T-cell (primary cell): ENCODE results near the gene SNX13. TPM values are rescaled to one million over a fixed set of nuclear protein-coding genes. Genes with fewer than 3 reads are reported as not detected.
"Not testable (repeated sequence)": the region's sequence is repeated elsewhere in the genome, so short reads cannot be mapped to it uniquely, and the experiment has no call there.

ENCODE experiments used
- ATAC-seq, 4 experiments: fragments of 200-7000 bp in 3 of 4; fragments of 150-1000 bp in 1 of 4; cut with Tn5 transposase; replicated peaks in 1 of 4; 1 replicate in 3 of 4; 2 replicates in 1 of 4; pipeline ENCODE4 v1.10.0; 2021; ENCODE audit warnings: moderate library complexity in 3 of 4, mild to moderate bottlenecking in 2 of 4, moderate number of reproducible peaks in 1 of 4
- CTCF ChIA-PET, 2 donors: fragments of 300-600 bp; sonication (Branson Sonifier 250); formaldehyde crosslinking; loops; one replicate each; lab custom pipeline; 2022; ENCODE audit warnings: antibody characterized with exemption in 2 of 2; lab: Charles Lee
- POLR2A ChIA-PET, 2 donors: fragments of 300-600 bp; sonication (Branson Sonifier 250); formaldehyde crosslinking; loops; one replicate each; lab custom pipeline; 2022; ENCODE audit warnings: antibody characterized with exemption in 2 of 2; lab: Charles Lee
- DNase-seq, 35 experiments: peaks; one replicate each; pipeline versions ENCODE4 v3.0.0 to v3.0.0-alpha.2; 2013 to 2023
- H3K27ac ChIP-seq: one replicate; pipeline ENCODE4 v1.5.1; 2013; ENCODE audit warnings: low read length
- H3K27me3 ChIP-seq, 2 experiments: replicated peaks in 1 of 2; 1 replicate in 1 of 2; 2 replicates in 1 of 2; pipeline versions ENCODE4 v1.6.1 to v1.7.0; 2013; ENCODE audit warnings: low read length in 1 of 2, mixed read lengths in 1 of 2; ENCODE audit not compliant: control insufficient read depth in 2 of 2, insufficient read depth in 2 of 2; ENCODE audit errors: extremely low read depth in 1 of 2
- H3K36me3 ChIP-seq, 2 donors: 1 replicate in 1 of 2; 2 replicates in 1 of 2; pipeline versions ENCODE4 v1.6.1 to v1.7.0; 2013; ENCODE audit warnings: low read length in 1 of 2; ENCODE audit not compliant: control insufficient read depth in 2 of 2, insufficient read depth in 1 of 2; ENCODE audit errors: extremely low read depth in 1 of 2
- H3K4me1 ChIP-seq, 2 experiments: 1 replicate in 1 of 2; 2 replicates in 1 of 2; pipeline versions ENCODE4 v1.6.1 to v1.7.0; 2013; ENCODE audit warnings: low read length in 2 of 2, mixed read lengths in 1 of 2; ENCODE audit not compliant: insufficient read depth in 2 of 2, control insufficient read depth in 1 of 2; ENCODE audit errors: extremely low read depth in 1 of 2
- H3K4me3 ChIP-seq, 2 donors: 1 replicate in 1 of 2; 2 replicates in 1 of 2; pipeline versions ENCODE4 v1.5.1 to v1.7.0; 2013; ENCODE audit warnings: mild to moderate bottlenecking in 2 of 2, low read length in 1 of 2, moderate library complexity in 1 of 2; ENCODE audit not compliant: control insufficient read depth in 1 of 2; ENCODE audit errors: extremely low read depth in 1 of 2
- H3K9me3 ChIP-seq: 2 replicates; pipeline ENCODE4 v1.7.0; 2013
- H3K27ac Mint-ChIP-seq, 2 donors: one replicate each; pipeline ENCODE4 v1.8.0; 2020 to 2021; ENCODE audit warnings: mild to moderate bottlenecking in 2 of 2, mixed read lengths in 2 of 2
- H3K27me3 Mint-ChIP-seq, 2 donors: one replicate each; pipeline ENCODE4 v1.8.0; 2021 to 2022; ENCODE audit warnings: mixed read lengths in 2 of 2
- H3K36me3 Mint-ChIP-seq: one replicate; pipeline ENCODE4 v1.8.0; 2021; ENCODE audit warnings: mixed read lengths
- H3K4me1 Mint-ChIP-seq, 3 donors: one replicate each; pipeline ENCODE4 v1.8.0; 2020 to 2022; ENCODE audit warnings: mixed read lengths in 3 of 3, mild to moderate bottlenecking in 1 of 3
- H3K4me3 Mint-ChIP-seq, 3 donors: one replicate each; pipeline ENCODE4 v1.8.0; 2020 to 2022; ENCODE audit warnings: mild to moderate bottlenecking in 3 of 3, mixed read lengths in 3 of 3, moderate library complexity in 3 of 3
- H3K9me3 Mint-ChIP-seq, 3 donors: one replicate each; pipeline ENCODE4 v1.8.0; 2020 to 2022; ENCODE audit warnings: mixed read lengths in 3 of 3
- WGBS: methylation state at CpG from one replicate; pipeline ENCODE4 v1.1.5; 2013; ENCODE audit warnings: missing lambda C conversion rate; ENCODE audit not compliant: insufficient coverage; 5-methylcytosine and 5-hydroxymethylcytosine counted together
- total RNA-seq, 35 experiments: library from RNA in 6 of 35; stranded (reverse) in 6 of 35; fragments of 120-200 nt in 1 of 35; gene quantifications; one replicate each; pipeline versions ENCODE4 v1.2.1 to v1.2.4 and lab custom pipeline; 2013 to 2026

SNX13 gene
- total RNA-seq, 5 donors from 2014 or later (not counting 1 experiment from before 2014, with no cell fraction given): 29.4 to 34.1 (median 33.1) TPM

- H3K4me1 ChIP-seq: peaks cover 0 to 4% of the 10 kb centered on the region in 2 experiments
- Mint-ChIP-seq H3K27ac (no peak overlapping the region), H3K4me3 (no peak overlapping the region), H3K9me3 (peaks cover 0 to 14% (median 7%) of the 10 kb centered on the region in 3 donors), H3K27me3 (no peaks in the 10 kb centered on the region), H3K4me1 (peaks cover 19 to 49% (median 34%) of the 10 kb centered on the region in 3 donors), H3K36me3 (peaks cover 31% of the 10 kb centered on the region)
- H3K27ac ChIP-seq: no peak overlapping the region
- DNase-seq (no peak), ATAC-seq (no peak)
- ChIA-PET CTCF (interaction anchor here in 1 of 2 donors (0.6 to 1.4 kb wide), 2 partner anchors 18 to 37 kb away, joined by 3 to 5 read pairs; no protein-coding TSS in a partner anchor), POLR2A (no interaction called here)
- 100% methylated on average over 1 of the region's 2 CpGs for WGBS
- H3K4me3 ChIP-seq: no peak overlapping the region
- H3K9me3 ChIP-seq: no peaks in the 10 kb centered on the region
- no peaks in the 10 kb centered on the region for H3K27me3 ChIP-seq
- peaks cover 0 to 3% of the 10 kb centered on the region in 2 donors for H3K36me3 ChIP-seq
Measured at GRCh38 chr7:17913250-17913649, 27.0 kb downstream of the SNX13 start.

GRCh38 chr7:17912536-17913235 is 27.6 kb downstream of the SNX13 start:
- Histone ChIP-seq H3K36me3 (peaks cover 0 to 3% of the 10 kb centered on the region in 2 donors), H3K27me3 (no peaks in the 10 kb centered on the region), H3K4me1 (peaks cover 0 to 4% of the 10 kb centered on the region in 2 experiments), H3K4me3 (no peak overlapping the region), H3K27ac (no peak overlapping the region), H3K9me3 (no peaks in the 10 kb centered on the region)
- DNase-seq (no peak), ATAC-seq (no peak)
- Mint-ChIP-seq H3K36me3 (peaks cover 34% of the 10 kb centered on the region), H3K9me3 (peaks cover 0 to 14% (median 7%) of the 10 kb centered on the region in 3 donors), H3K4me3 (no peak overlapping the region), H3K4me1 (peaks cover 25 to 50% (median 40%) of the 10 kb centered on the region in 3 donors), H3K27ac (no peak overlapping the region), H3K27me3 (no peaks in the 10 kb centered on the region)
- CTCF ChIA-PET: interaction anchor here in 1 of 2 donors (0.6 kb wide), 1 partner anchor 148 kb away, joined by 7 read pairs; no protein-coding TSS in a partner anchor
- POLR2A ChIA-PET: no interaction called here
- 80% methylated on average over 3 of the region's 5 CpGs for WGBS

- H3K4me3 ChIP-seq: no peak overlapping the region
- H3K4me1 ChIP-seq: peaks cover 0 to 4% of the 10 kb centered on the region in 2 experiments
- ATAC-seq (no peak), DNase-seq (no peak)
- H3K9me3 Mint-ChIP-seq: peaks cover 0 to 14% (median 5%) of the 10 kb centered on the region in 3 donors
- no peaks in the 10 kb centered on the region for H3K27me3 Mint-ChIP-seq
- H3K36me3 ChIP-seq: peaks cover 0 to 3% of the 10 kb centered on the region in 2 donors
- WGBS: no CpG with 5 or more reads among the region's 1 CpG
- no peaks in the 10 kb centered on the region for H3K27me3 ChIP-seq
- no peak overlapping the region for H3K4me3 Mint-ChIP-seq
- no peak overlapping the region for H3K27ac Mint-ChIP-seq
- CTCF ChIA-PET: interaction anchor here in 1 of 2 donors (0.6 kb wide), 1 partner anchor 928 kb away, joined by 3 read pairs; no protein-coding TSS in a partner anchor
- H3K4me1 Mint-ChIP-seq: peaks cover 31 to 54% (median 46%) of the 10 kb centered on the region in 3 donors
- peaks cover 39% of the 10 kb centered on the region for H3K36me3 Mint-ChIP-seq
- POLR2A ChIA-PET: no interaction called here
- H3K9me3 ChIP-seq: no peaks in the 10 kb centered on the region
- H3K27ac ChIP-seq: no peak overlapping the region
Measured at GRCh38 chr7:17912050-17912449, 28.2 kb downstream of the SNX13 start.

GRCh38 chr7:17910377-17910776 is 29.9 kb downstream of the SNX13 start:
- H3K27me3 Mint-ChIP-seq: no peaks in the 10 kb centered on the region
- no CpG with 5 or more reads among the region's 3 CpGs for WGBS
- Histone ChIP-seq H3K36me3 (peaks cover 0 to under 1% of the 10 kb centered on the region in 2 donors), H3K27me3 (no peaks in the 10 kb centered on the region), H3K4me3 (no peak overlapping the region), H3K4me1 (peaks cover 0 to 4% of the 10 kb centered on the region in 2 experiments), H3K9me3 (no peaks in the 10 kb centered on the region), H3K27ac (no peak overlapping the region)
- peaks cover 0 to 14% (median 5%) of the 10 kb centered on the region in 3 donors for H3K9me3 Mint-ChIP-seq
- POLR2A ChIA-PET: no interaction called here
- ATAC-seq (no peak), DNase-seq (no peak)
- peaks cover 39 to 60% (median 49%) of the 10 kb centered on the region in 3 donors for H3K4me1 Mint-ChIP-seq
- CTCF ChIA-PET: no interaction called here
- no peak overlapping the region for H3K4me3 Mint-ChIP-seq
- H3K36me3 Mint-ChIP-seq: peaks cover 41% of the 10 kb centered on the region
- H3K27ac Mint-ChIP-seq: no peak overlapping the region

- peaks cover 46 to 60% (median 56%) of the 10 kb centered on the region in 3 donors for H3K4me1 Mint-ChIP-seq
- DNase-seq, CTCF ChIA-PET: not testable (repeated sequence)
Measured at GRCh38 chr7:17909310-17909709, 31.0 kb downstream of the SNX13 start.

GRCh38 chr7:17907014-17907413 is 33.3 kb downstream of the SNX13 start:
- peaks cover 40% of the 10 kb centered on the region for H3K36me3 Mint-ChIP-seq
- Histone ChIP-seq H3K36me3 (no peaks in the 10 kb centered on the region), H3K27me3 (no peaks in the 10 kb centered on the region), H3K9me3 (no peaks in the 10 kb centered on the region), H3K4me3 (no peak overlapping the region), H3K27ac (no peak overlapping the region), H3K4me1 (peaks cover 0 to 4% of the 10 kb centered on the region in 2 experiments)
- no CpG with 5 or more reads among the region's 1 CpG for WGBS
- no peak overlapping the region for H3K27ac Mint-ChIP-seq
- H3K4me1 Mint-ChIP-seq: peaks cover 56 to 57% (median 56%) of the 10 kb centered on the region in 3 donors
- H3K27me3 Mint-ChIP-seq: no peaks in the 10 kb centered on the region
- no peak overlapping the region for H3K4me3 Mint-ChIP-seq
- no peak for ATAC-seq
- peaks cover 0 to 14% (median 5%) of the 10 kb centered on the region in 3 donors for H3K9me3 Mint-ChIP-seq
- no peak for DNase-seq
- CTCF ChIA-PET: interaction anchor here in 1 of 2 donors (0.6 kb wide), 1 partner anchor 1137 kb away, joined by 3 read pairs; no protein-coding TSS in a partner anchor
- POLR2A ChIA-PET: interaction anchor here in 1 of 2 donors (0.6 kb wide), 1 partner anchor 20 kb away, joined by 11 read pairs; no protein-coding TSS in a partner anchor

More at GRCh38 chr7:17909310-17909709, 31.0 kb downstream of the SNX13 start:
- Mint-ChIP-seq H3K9me3 (peaks cover 0 to 14% (median 5%) of the 10 kb centered on the region in 3 donors), H3K36me3 (peaks cover 41% of the 10 kb centered on the region)
- POLR2A ChIA-PET, H3K27me3 Mint-ChIP-seq, H3K4me3 Mint-ChIP-seq, H3K9me3 ChIP-seq, H3K4me3 ChIP-seq, ATAC-seq, H3K4me1 ChIP-seq, H3K27ac Mint-ChIP-seq, H3K36me3 ChIP-seq, H3K27me3 ChIP-seq, H3K27ac ChIP-seq: not testable (repeated sequence)
- 100% methylated on average over 2 of the region's 4 CpGs for WGBS
